Cardiac fibroblast (primary cell): ENCODE data around the gene RANBP9.

Source experiments
- DNase-seq, 2 donors: peaks; one replicate each; pipeline versions ENCODE4 v3.0.0 to v3.0.0-alpha.2; 2010; ENCODE audit warnings: low read depth in 2 of 2
- H3K4me3 ChIP-seq, 2 donors: replicated peaks in 1 of 2; 1 replicate in 1 of 2; 2 replicates in 1 of 2; pipeline ENCODE4 v1.5.1; 2011; ENCODE audit warnings: low read depth in 2 of 2, low read length in 2 of 2, mild to moderate bottlenecking in 2 of 2, moderate library complexity in 1 of 2
- TF ChIP-seq, protein P1 (sequence below): IDR thresholded peaks from one replicate; pipeline ENCODE4 v1.5.1; 2011; ENCODE audit warnings: low read depth, mild to moderate bottlenecking, low read length, inconsistent platforms

Gene RANBP9

DNA sequence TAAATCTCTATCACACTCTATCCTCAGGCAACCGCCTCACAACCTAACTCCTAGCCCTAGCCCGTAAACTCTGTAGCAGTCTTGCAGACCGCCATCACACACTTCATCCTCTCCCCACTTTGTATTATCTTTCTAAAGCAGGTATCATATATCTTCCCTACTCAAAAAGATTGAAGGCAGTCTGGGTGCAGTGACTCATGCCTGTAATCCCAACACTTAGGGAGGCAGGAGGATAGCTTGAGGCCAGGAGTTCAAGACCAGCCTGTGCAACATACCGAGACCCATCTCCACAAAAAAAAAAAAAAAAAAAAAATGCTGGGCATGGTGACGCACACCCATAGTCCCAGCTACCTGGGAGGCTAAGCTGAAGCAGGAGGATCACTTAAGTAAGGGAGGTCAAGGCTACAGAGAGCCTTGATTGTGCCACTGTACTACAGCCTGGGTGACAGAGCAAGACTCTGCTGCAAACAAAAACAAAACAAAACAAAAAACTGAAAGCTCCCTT is 22.9 kb downstream of the RANBP9 start:
- TF ChIP-seq, protein P1, sequence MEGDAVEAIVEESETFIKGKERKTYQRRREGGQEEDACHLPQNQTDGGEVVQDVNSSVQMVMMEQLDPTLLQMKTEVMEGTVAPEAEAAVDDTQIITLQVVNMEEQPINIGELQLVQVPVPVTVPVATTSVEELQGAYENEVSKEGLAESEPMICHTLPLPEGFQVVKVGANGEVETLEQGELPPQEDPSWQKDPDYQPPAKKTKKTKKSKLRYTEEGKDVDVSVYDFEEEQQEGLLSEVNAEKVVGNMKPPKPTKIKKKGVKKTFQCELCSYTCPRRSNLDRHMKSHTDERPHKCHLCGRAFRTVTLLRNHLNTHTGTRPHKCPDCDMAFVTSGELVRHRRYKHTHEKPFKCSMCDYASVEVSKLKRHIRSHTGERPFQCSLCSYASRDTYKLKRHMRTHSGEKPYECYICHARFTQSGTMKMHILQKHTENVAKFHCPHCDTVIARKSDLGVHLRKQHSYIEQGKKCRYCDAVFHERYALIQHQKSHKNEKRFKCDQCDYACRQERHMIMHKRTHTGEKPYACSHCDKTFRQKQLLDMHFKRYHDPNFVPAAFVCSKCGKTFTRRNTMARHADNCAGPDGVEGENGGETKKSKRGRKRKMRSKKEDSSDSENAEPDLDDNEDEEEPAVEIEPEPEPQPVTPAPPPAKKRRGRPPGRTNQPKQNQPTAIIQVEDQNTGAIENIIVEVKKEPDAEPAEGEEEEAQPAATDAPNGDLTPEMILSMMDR, result no peak
- no peak overlapping the region for H3K4me3 ChIP-seq
- no peak for DNase-seq

DNA sequence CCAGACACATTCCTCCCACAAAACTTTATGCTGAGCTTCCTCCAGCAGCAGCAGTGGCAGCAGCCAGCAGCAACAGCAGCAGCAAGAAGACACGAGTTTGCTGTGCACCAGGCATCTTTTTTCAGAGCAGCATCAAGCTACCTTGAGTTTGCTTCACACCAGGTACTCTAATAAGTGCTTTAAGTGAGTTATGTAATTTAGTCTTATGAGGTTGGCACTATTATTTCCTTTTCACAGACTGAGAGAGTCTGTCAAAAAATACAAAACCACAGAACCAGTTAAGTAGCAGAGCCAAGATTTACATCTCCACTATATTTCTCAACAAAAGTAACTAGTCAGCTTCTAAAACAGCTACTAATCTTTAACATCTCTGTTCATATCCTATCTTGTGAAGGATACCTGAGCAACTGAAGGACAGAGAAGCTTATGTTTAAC is 23.7 kb downstream of the RANBP9 start:
- TF ChIP-seq, protein P1, result no peak
- DNase-seq, result no peak
- no peak overlapping the region for H3K4me3 ChIP-seq

DNA sequence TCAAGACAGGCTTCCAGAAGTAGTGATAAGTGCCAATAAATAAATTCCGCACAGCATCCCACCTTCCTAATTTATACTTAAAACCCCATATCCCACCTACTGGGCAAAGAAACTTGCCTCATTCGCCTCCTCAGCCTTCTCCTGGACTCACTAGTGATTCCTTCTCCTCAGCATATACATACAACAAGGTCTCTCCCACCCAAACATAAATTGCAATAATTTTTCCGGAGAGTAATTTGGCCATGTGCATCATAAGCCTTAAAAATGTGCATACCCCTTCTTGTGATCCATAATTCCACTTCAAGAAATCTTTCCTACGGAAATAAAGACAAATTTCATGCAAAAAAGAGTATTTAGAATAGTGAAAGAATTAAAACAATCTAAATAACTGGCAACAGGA is 26.8 kb downstream of the RANBP9 start:
- TF ChIP-seq, protein P1, result no peak
- H3K4me3 ChIP-seq, result no peak overlapping the region
- DNase-seq, result no peak

DNA sequence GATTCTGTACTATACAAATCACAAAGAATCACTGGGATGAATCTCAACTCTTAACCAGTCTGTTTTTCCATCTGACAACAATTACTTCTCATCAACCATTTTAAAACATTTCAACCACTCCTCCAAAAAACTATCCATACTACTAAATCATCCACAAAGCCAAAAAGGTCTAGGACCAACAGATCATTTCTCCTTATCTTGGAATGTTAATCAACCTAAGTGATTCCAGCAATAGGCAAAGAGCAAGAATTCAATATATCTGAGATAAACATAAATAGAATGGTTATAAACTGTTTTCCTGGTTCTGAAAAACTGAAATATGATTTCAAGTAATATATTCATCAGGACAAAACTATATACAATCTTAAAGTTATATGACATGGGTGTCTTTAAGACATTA is 28.6 kb downstream of the RANBP9 start:
- H3K4me3 ChIP-seq, result no peak overlapping the region
- TF ChIP-seq, protein P1, result no peak
- no peak for DNase-seq

DNA sequence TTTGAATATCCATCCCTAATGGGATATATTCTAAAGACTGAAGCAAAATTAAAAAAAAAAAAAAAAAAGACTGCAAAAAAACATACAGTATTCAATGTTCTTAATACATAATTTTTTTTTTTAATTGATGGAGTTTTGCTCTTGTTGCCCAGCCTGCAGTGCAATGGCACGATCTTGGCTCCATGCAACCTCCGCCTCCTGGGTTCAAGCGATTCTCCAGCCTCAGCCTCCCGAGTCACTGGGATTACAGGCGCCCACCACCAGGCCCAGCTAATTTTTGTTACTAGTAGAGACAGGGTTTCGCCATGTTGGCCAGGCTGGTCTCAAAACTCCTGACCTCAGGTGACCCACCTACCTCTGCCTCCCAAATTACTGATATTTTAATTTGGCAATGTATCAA is 29.3 kb downstream of the RANBP9 start:
- no peak overlapping the region for H3K4me3 ChIP-seq
- TF ChIP-seq, protein P1, result no peak
- DNase-seq, result no peak

DNA sequence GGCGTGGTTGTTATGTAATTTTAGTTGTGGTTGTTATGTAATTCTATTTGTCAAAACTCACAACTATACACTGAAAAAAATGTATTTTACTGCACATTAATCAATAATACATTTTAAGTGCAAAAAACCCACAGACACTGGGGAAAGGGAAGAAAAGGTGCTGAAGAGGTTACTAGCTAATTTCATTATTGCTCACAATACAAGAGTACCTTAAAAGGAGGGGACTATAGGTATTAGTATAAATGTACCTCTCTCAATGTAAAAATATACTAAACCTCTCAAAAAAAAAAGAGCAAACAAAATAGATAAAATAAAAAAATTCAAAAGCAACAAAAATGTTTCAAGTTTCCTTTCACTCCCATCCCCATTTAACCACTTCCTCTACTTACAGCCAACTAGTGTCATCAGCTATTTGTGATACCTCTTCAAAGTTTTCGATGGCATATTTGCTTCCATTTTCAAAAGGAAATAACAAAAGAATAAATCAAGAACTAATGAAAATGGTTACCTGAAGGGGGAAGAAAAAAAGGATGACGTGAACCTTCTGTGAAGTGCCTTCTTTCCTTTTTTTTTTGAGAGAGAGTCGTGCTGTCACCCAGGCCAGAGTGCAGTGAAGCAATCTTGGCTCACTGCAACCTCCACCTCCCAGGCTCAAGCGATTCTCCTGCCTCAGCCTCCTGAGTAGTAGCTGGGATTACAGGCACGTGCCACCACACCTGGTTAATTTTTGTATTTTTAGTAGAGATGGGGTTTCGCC is 30.2 kb downstream of the RANBP9 start:
- TF ChIP-seq, protein P1, result no peak
- DNase-seq, result no peak
- no peak overlapping the region for H3K4me3 ChIP-seq
